Liver (tissue), 9 donors: ENCODE data around the gene DOCK6. TPM values are rescaled to one million over a fixed set of nuclear protein-coding genes. Genes with fewer than 3 reads are reported as not detected.

Experiments
- DNase-seq: peaks from one replicate; pipeline ENCODE4 v3.0.0-alpha.2; 2017; ENCODE audit warnings: low spot score
- H3K27ac ChIP-seq, 2 donors: one replicate each; pipeline ENCODE4 v1.7.0; 2013; ENCODE audit warnings: inconsistent platforms in 2 of 2, low read length in 2 of 2, control low read depth in 1 of 2, low read depth in 1 of 2, mild to moderate bottlenecking in 1 of 2
- H3K27me3 ChIP-seq, 4 donors: one replicate each; pipeline versions ENCODE4 v1.6.1 to v1.7.0; 2013; ENCODE audit warnings: low read length in 3 of 4, inconsistent platforms in 1 of 4, mild to moderate bottlenecking in 1 of 4, moderate library complexity in 1 of 4; ENCODE audit not compliant: control insufficient read depth in 4 of 4, insufficient read depth in 4 of 4
- H3K36me3 ChIP-seq, 4 donors: one replicate each; pipeline versions ENCODE4 v1.6.1 to v1.7.0; 2013; ENCODE audit warnings: low read length in 3 of 4, mild to moderate bottlenecking in 3 of 4, low read depth in 1 of 4, moderate library complexity in 1 of 4; ENCODE audit not compliant: control insufficient read depth in 4 of 4, insufficient read depth in 3 of 4
- H3K4me1 ChIP-seq, 4 donors: one replicate each; pipeline versions ENCODE4 v1.6.1 to v1.7.0; 2013; ENCODE audit warnings: low read length in 3 of 4, mild to moderate bottlenecking in 3 of 4, moderate library complexity in 1 of 4; ENCODE audit not compliant: control insufficient read depth in 4 of 4, insufficient read depth in 4 of 4
- H3K4me3 ChIP-seq, 3 donors: one replicate each; pipeline versions ENCODE4 v1.6.1 to v1.7.0; 2013; ENCODE audit warnings: low read length in 3 of 3, control low read depth in 1 of 3, low read depth in 1 of 3, mild to moderate bottlenecking in 1 of 3
- H3K9ac ChIP-seq, 2 donors: one replicate each; pipeline ENCODE4 v1.7.0; 2013; ENCODE audit warnings: low read length in 2 of 2, mild to moderate bottlenecking in 2 of 2, moderate library complexity in 2 of 2, control low read depth in 1 of 2, low read depth in 1 of 2
- H3K9me3 ChIP-seq, 4 donors: one replicate each; pipeline versions ENCODE4 v1.6.1 to v1.7.0; 2013; ENCODE audit warnings: low read length in 3 of 4; ENCODE audit not compliant: control insufficient read depth in 4 of 4
- ATF3 ChIP-seq: IDR thresholded peaks from 2 replicates; pipeline ENCODE4 v1.6.1; 2016; ENCODE audit warnings: antibody characterized with exemption
- CTCF ChIP-seq: fragments of 150-350 bp; IDR thresholded peaks from 2 replicates; pipeline ENCODE4 v1.5.1; 2017; ENCODE audit warnings: improper control_type of control experiment, low read depth, low read length; ENCODE audit not compliant: missing input control
- EGR1 ChIP-seq, 2 donors: IDR thresholded peaks; 2 replicates each; pipeline ENCODE4 v1.6.1; 2016 to 2018; ENCODE audit warnings: antibody characterized with exemption in 2 of 2, low read depth in 2 of 2
- FOXA1 ChIP-seq: IDR thresholded peaks from 2 replicates; pipeline ENCODE4 v1.6.1; 2016; ENCODE audit warnings: antibody characterized with exemption
- FOXA2 ChIP-seq: IDR thresholded peaks from 2 replicates; pipeline ENCODE4 v1.6.1; 2016; ENCODE audit warnings: antibody characterized with exemption
- GABPA ChIP-seq, 2 donors: IDR thresholded peaks in 1 of 2; conservative IDR thresholded peaks in 1 of 2; 2 replicates each; pipeline ENCODE4 v1.6.1; 2016; ENCODE audit warnings: antibody characterized with exemption in 2 of 2, mild to moderate bottlenecking in 1 of 2, moderate library complexity in 1 of 2
- HNF4A ChIP-seq, 2 donors: conservative IDR thresholded peaks; 2 replicates each; pipeline ENCODE4 v1.6.1; 2016; ENCODE audit warnings: antibody characterized with exemption in 2 of 2, mild to moderate bottlenecking in 2 of 2
- HNF4G ChIP-seq: IDR thresholded peaks from 2 replicates; pipeline ENCODE4 v1.6.1; 2016; ENCODE audit warnings: antibody characterized with exemption
- JUND ChIP-seq, 2 donors: IDR thresholded peaks; 2 replicates each; pipeline ENCODE4 v1.6.1; 2016; ENCODE audit warnings: antibody characterized with exemption in 2 of 2
- MAX ChIP-seq: IDR thresholded peaks from 2 replicates; pipeline ENCODE4 v1.6.1; 2016; ENCODE audit warnings: antibody characterized with exemption
- NR2F2 ChIP-seq: IDR thresholded peaks from 2 replicates; pipeline ENCODE4 v1.6.1; 2016; ENCODE audit warnings: antibody characterized with exemption
- RAD21 ChIP-seq, 2 donors: IDR thresholded peaks; 2 replicates each; pipeline ENCODE4 v1.6.1; 2016; ENCODE audit warnings: antibody characterized with exemption in 2 of 2, mild to moderate bottlenecking in 2 of 2
- RXRA ChIP-seq, 2 donors: IDR thresholded peaks; 2 replicates each; pipeline ENCODE4 v1.6.1; 2017 to 2018; ENCODE audit warnings: antibody characterized with exemption in 2 of 2, mild to moderate bottlenecking in 1 of 2
- SP1 ChIP-seq: IDR thresholded peaks from 2 replicates; pipeline ENCODE4 v1.6.1; 2018; ENCODE audit warnings: antibody characterized with exemption, mild to moderate bottlenecking
- TAF1 ChIP-seq: conservative IDR thresholded peaks from 2 replicates; pipeline ENCODE4 v1.6.1; 2016; ENCODE audit warnings: antibody characterized with exemption, mild to moderate bottlenecking
- YY1 ChIP-seq: IDR thresholded peaks from 2 replicates; pipeline ENCODE4 v1.6.1; 2016; ENCODE audit warnings: antibody characterized with exemption, mild to moderate bottlenecking
- ZBTB33 ChIP-seq: IDR thresholded peaks from 2 replicates; pipeline ENCODE4 v1.6.1; 2016; ENCODE audit warnings: antibody characterized with exemption
- WGBS: extraction: QIAGEN DNeasy Blood & Tissue Kit; methylation state at CpG from one replicate; pipeline ENCODE4 v1.1.7; 2013; 5-methylcytosine and 5-hydroxymethylcytosine counted together
- polyA plus RNA-seq, 2 donors: library from polyadenylated mRNA; stranded (reverse) in 1 of 2; unstranded in 1 of 2; fragments of 200-250 nt in 1 of 2; fragments of >200 nt in 1 of 2; fragmentation: Nextera tagmentation in 1 of 2; extraction: Ambion mirVana in 1 of 2; gene quantifications; one replicate each; pipeline versions ENCODE4 v1.2.1 to v1.2.3, GENCODE V29; 2013 to 2015
- total RNA-seq, 2 donors: library from RNA; depleted of rRNA; stranded (reverse); fragments of >200 nt; gene quantifications; one replicate each; pipeline ENCODE4 v1.2.3, GENCODE V29; 2014
- donor health status: healthy.
- donor health status: healthy.
- donor health status: healthy.
- donor health status: healthy.
- donor health status: healthy.

DOCK6 gene
- total and polyA plus RNA-seq, 4 donors: 4.9 to 15.8 (median 13.7) TPM

- WGBS: 74% methylated on average over 8 of the region's 8 CpGs
- no peaks in the 10 kb centered on the region for H3K9me3 ChIP-seq
- H3K27me3 ChIP-seq: no peaks in the 10 kb centered on the region
- H3K9ac ChIP-seq: no peak overlapping the region
- TF ChIP-seq HNF4A (conservative IDR thresholded peaks at IDR 0.05): no peak
- TF ChIP-seq NR2F2: peak; percentile 26
- no peak overlapping the region for H3K4me3 ChIP-seq
- no peak overlapping the region for H3K27ac ChIP-seq
- H3K4me1 ChIP-seq: peaks cover 8 to 54% (median 28%) of the 10 kb centered on the region in 4 donors
- no peak for DNase-seq
- H3K36me3 ChIP-seq: peaks cover 3 to 9% (median 5%) of the 10 kb centered on the region in 4 donors
These were observed 71.0 kb downstream of the DOCK6 start for GRCh38 chr19:11191273-11191755.

GRCh38 chr19:11190501-11190900 lies 71.8 kb downstream of the DOCK6 start:
- Histone ChIP-seq H3K4me3 (no peak overlapping the region), H3K4me1 (peaks cover 8 to 49% (median 23%) of the 10 kb centered on the region in 4 donors), H3K9ac (no peak overlapping the region), H3K27me3 (no peaks in the 10 kb centered on the region), H3K36me3 (peaks cover 3 to 11% (median 6%) of the 10 kb centered on the region in 4 donors), H3K9me3 (no peaks in the 10 kb centered on the region), H3K27ac (no peak overlapping the region)
- DNase-seq: no peak
- TF ChIP-seq JUND (IDR thresholded peaks at IDR 0.05): no peak
- no peak for TF ChIP-seq ZBTB33
- TF ChIP-seq FOXA1: no peak
- WGBS: 92% methylated on average over 8 of the region's 8 CpGs

GRCh38 chr19:11187441-11187840 lies 74.9 kb downstream of the DOCK6 start:
- DNase-seq: no peak
- Histone ChIP-seq H3K27ac (no peak overlapping the region), H3K9ac (no peak overlapping the region), H3K9me3 (no peaks in the 10 kb centered on the region), H3K36me3 (peaks cover 0 to 5% (median 3%) of the 10 kb centered on the region in 4 donors), H3K4me1 (peaks cover 7 to 32% (median 23%) of the 10 kb centered on the region in 4 donors), H3K4me3 (no peak overlapping the region), H3K27me3 (no peaks in the 10 kb centered on the region)
- TF ChIP-seq GABPA (IDR thresholded peaks at IDR 0.05 in 1 of 2, conservative IDR thresholded peaks at IDR 0.05 in 1 of 2) (no peak), SP1 (no peak), FOXA2 (no peak), YY1 (no peak), NR2F2 (no peak), FOXA1 (no peak), TAF1 (no peak), EGR1 (IDR thresholded peaks at IDR 0.05; ENCODE audit: low read depth in 2 of 2) (no peak), ATF3 (no peak), MAX (no peak)
- WGBS: 95% methylated on average over 9 of the region's 9 CpGs

- Histone ChIP-seq H3K9ac (no peak overlapping the region), H3K36me3 (peaks cover 0 to 3% (median 1%) of the 10 kb centered on the region in 4 donors), H3K4me3 (no peak overlapping the region), H3K27me3 (no peaks in the 10 kb centered on the region), H3K9me3 (no peaks in the 10 kb centered on the region), H3K27ac (no peak overlapping the region), H3K4me1 (peaks cover 6 to 21% (median 15%) of the 10 kb centered on the region in 4 donors)
- WGBS: 78% methylated on average over 1 of the region's 1 CpG
- DNase-seq: no peak
- no peak for TF ChIP-seq HNF4A (conservative IDR thresholded peaks at IDR 0.05)
- TF ChIP-seq RAD21 (IDR thresholded peaks at IDR 0.05): no peak
- TF ChIP-seq HNF4G: no peak
- no peak for TF ChIP-seq EGR1 (IDR thresholded peaks at IDR 0.05; ENCODE audit: low read depth in 2 of 2)
- TF ChIP-seq FOXA1: no peak
- TF ChIP-seq JUND (IDR thresholded peaks at IDR 0.05): no peak
- no peak for TF ChIP-seq NR2F2
- TF ChIP-seq CTCF: no peak
- no peak for TF ChIP-seq ATF3
- no peak for TF ChIP-seq ZBTB33
- no peak for TF ChIP-seq RXRA (IDR thresholded peaks at IDR 0.05)
- TF ChIP-seq SP1: no peak
These were observed 79.3 kb downstream of the DOCK6 start for GRCh38 chr19:11182994-11183393.
